ENCODE measurements around the gene PIK3R1.
"Not testable (repeated sequence)": the region's sequence is repeated elsewhere in the genome, so short reads cannot be mapped to it uniquely, and the experiment has no call there.

The PIK3R1 gene

GRCh38 chr5:68191083-68191791 lies 24.3 kb upstream of the PIK3R1 start:
- no peak for TF ChIP-seq CTCF (IDR thresholded peaks at IDR 0.05; ENCODE audit: control insufficient read depth, extremely low read depth, insufficient read depth)
- H3K4me3 ChIP-seq (ENCODE audit: low read depth, low read length) = no peak overlapping the region
- DNase-seq (ENCODE audit: low read depth) = no peak

- TF ChIP-seq CTCF (IDR thresholded peaks at IDR 0.05; ENCODE audit: control insufficient read depth, extremely low read depth, insufficient read depth) = no peak
- no peak for DNase-seq (ENCODE audit: low read depth)
- no peak overlapping the region for H3K4me3 ChIP-seq (ENCODE audit: low read depth, low read length)
Observed at GRCh38 chr5:68192679-68193060, 22.9 kb upstream of the PIK3R1 start.

GRCh38 chr5:68193481-68194036 lies 22.0 kb upstream of the PIK3R1 start:
- no peak for TF ChIP-seq CTCF (IDR thresholded peaks at IDR 0.05; ENCODE audit: control insufficient read depth, extremely low read depth, insufficient read depth)
- no peak overlapping the region for H3K4me3 ChIP-seq (ENCODE audit: low read depth, low read length)
- DNase-seq (ENCODE audit: low read depth) = no peak

- no peak for DNase-seq (ENCODE audit: low read depth)
- no peak overlapping the region for H3K4me3 ChIP-seq (ENCODE audit: low read depth, low read length)
- TF ChIP-seq CTCF (IDR thresholded peaks at IDR 0.05; ENCODE audit: control insufficient read depth, extremely low read depth, insufficient read depth) = no peak
Observed at GRCh38 chr5:68194386-68194785, 21.2 kb upstream of the PIK3R1 start.

GRCh38 chr5:68195137-68195536 lies 20.4 kb upstream of the PIK3R1 start:
- H3K4me3 ChIP-seq (ENCODE audit: low read depth, low read length) = no peak overlapping the region
- DNase-seq (ENCODE audit: low read depth) = no peak
- TF ChIP-seq CTCF (IDR thresholded peaks at IDR 0.05; ENCODE audit: control insufficient read depth, extremely low read depth, insufficient read depth) = no peak

- no peak for TF ChIP-seq CTCF (IDR thresholded peaks at IDR 0.05; ENCODE audit: control insufficient read depth, extremely low read depth, insufficient read depth)
- H3K4me3 ChIP-seq (ENCODE audit: low read depth, low read length) = no peak overlapping the region
- no peak for DNase-seq (ENCODE audit: low read depth)
Observed at GRCh38 chr5:68196876-68197275, 18.7 kb upstream of the PIK3R1 start.

GRCh38 chr5:68200288-68200687 lies 15.3 kb upstream of the PIK3R1 start:
- DNase-seq (ENCODE audit: low read depth) = no peak
- no peak overlapping the region for H3K4me3 ChIP-seq (ENCODE audit: low read depth, low read length)
- TF ChIP-seq CTCF (IDR thresholded peaks at IDR 0.05; ENCODE audit: control insufficient read depth, extremely low read depth, insufficient read depth) = no peak

GRCh38 chr5:68210654-68211053 lies 4.9 kb upstream of the PIK3R1 start:
- not testable (repeated sequence) for H3K4me3 ChIP-seq (ENCODE audit: low read depth, low read length); DNase-seq (ENCODE audit: low read depth)
